ENCODE data around the gene DNAJC1.
A peak's percentile ranks its signal among the peaks of the same experiment; 100 is the strongest.

DNAJC1 gene

GRCh38 chr10:21756707-21757106, 246.8 kb downstream of the DNAJC1 start:
- DNase-seq: no peak

GRCh38 chr10:21754410-21755011, 249.0 kb downstream of the DNAJC1 start:
- peak; percentile 71 to 72 for DNase-seq

GRCh38 chr10:21753497-21754270, 249.8 kb downstream of the DNAJC1 start:
- DNase-seq: no peak

GRCh38 chr10:21751341-21752310, 251.9 kb downstream of the DNAJC1 start:
- no peak for DNase-seq

GRCh38 chr10:21750424-21750823, 253.1 kb downstream of the DNAJC1 start:
- no peak for DNase-seq

- no peak for DNase-seq
Observed at GRCh38 chr10:21749788-21750187, 253.7 kb downstream of the DNAJC1 start.

GRCh38 chr10:21747809-21748208, 255.7 kb downstream of the DNAJC1 start:
- no peak for DNase-seq

- DNase-seq: no peak
Observed at GRCh38 chr10:21746118-21746517, 257.4 kb downstream of the DNAJC1 start.

GRCh38 chr10:21744223-21744622, 259.3 kb downstream of the DNAJC1 start:
- no peak for DNase-seq

- DNase-seq: no peak
Observed at GRCh38 chr10:21742740-21743412, 260.7 kb downstream of the DNAJC1 start.

- no peak for DNase-seq
Observed at GRCh38 chr10:21740989-21741388, 262.5 kb downstream of the DNAJC1 start.

GRCh38 chr10:21737106-21737505, 266.4 kb downstream of the DNAJC1 start:
- DNase-seq: peak; percentile 88 to 90

GRCh38 chr10:21733710-21734109, 269.8 kb downstream of the DNAJC1 start:
- DNase-seq: no peak

- peak; percentile 91 to 92 for DNase-seq
Observed at GRCh38 chr10:21732067-21732772, 271.3 kb downstream of the DNAJC1 start.

- DNase-seq: no peak
Observed at GRCh38 chr10:21728618-21729017, 274.9 kb downstream of the DNAJC1 start.

- DNase-seq: peak; percentile 42 to 45
Observed at GRCh38 chr10:21727452-21728168, 275.9 kb downstream of the DNAJC1 start.

- DNase-seq: no peak
Observed at GRCh38 chr10:21726601-21727225, 276.8 kb downstream of the DNAJC1 start.

- DNase-seq: peak; percentile 100
Observed at GRCh38 chr10:21724687-21725367, 278.7 kb downstream of the DNAJC1 start.

- DNase-seq: peak; percentile 47 to 68
Observed at GRCh38 chr10:21724020-21724589, 279.4 kb downstream of the DNAJC1 start.

GRCh38 chr10:21722209-21722608, 281.3 kb downstream of the DNAJC1 start:
- DNase-seq: peak in 1 of 2 experiments; percentile 46
